CD1c-positive myeloid dendritic cell (primary cell): ENCODE results near the gene OAF.
"Not testable (repeated sequence)": the region's sequence is repeated elsewhere in the genome, so short reads cannot be mapped to it uniquely, and the experiment has no call there.

Source experiments
- DNase-seq: peaks from one replicate; pipeline ENCODE4 v3.0.0-alpha.2; 2016; ENCODE audit errors: extremely low spot score

Gene OAF

DNA sequence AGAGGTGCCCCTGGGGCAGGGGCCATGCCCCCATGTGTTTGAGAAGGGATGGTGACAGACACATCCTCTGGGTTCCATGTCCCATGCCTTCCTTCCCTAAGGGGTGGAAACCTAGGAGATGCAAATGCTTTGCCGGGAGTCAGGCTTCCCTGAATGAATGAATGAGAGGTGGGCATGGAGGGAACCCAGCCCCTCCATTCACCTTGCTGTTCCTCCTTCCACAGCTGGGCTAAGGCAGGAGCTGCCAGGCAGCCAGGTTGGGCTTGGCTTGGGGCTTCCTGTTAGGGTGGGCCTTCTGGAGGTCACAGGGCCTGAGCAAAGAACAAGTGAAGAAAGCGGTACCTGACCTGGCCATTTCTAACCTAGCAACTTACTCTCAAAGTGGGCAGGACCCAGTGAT is 30.0 kb downstream of the OAF start:
- DNase-seq, result no peak

DNA sequence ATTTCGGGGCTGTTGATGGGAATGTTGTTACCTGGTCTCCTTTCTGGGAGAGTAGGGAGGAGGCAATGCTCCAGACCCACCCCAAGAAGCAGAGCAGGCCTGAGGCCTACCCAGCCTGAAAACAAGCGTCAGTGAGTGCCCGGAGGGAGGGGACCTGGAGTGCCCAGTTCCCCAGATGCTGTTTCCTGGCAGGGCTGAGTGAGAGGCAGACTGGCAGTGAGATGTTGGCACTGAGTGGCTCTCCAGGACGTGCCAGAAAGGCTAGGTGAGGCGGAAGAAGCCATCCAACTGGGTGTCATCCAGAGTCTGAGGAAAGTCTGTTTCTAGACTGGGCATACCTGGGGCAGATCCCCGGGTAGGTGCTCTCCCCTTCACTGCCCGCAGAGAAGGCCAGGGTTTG is 30.4 kb downstream of the OAF start:
- no peak for DNase-seq

DNA sequence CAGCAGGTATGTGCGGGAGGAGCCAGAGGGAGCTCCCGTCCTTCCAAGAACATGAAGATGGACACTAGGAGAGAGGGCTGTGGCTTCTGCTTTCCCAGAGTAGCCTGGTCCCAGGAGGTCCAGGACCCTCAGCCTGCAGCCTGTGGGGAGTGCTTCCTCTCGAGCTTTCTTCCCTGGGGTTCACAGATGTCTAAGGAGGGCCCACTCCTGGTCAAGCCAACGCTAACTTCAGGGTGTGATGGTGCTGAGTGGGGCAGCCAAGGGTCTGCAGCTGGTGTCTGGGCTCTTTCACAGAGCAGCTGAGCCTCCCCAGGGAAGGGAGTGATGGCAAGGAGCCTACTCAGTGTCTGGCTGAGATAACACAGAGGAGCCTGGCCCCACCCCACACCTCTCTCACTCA is 32.4 kb downstream of the OAF start:
- no peak for DNase-seq

DNA sequence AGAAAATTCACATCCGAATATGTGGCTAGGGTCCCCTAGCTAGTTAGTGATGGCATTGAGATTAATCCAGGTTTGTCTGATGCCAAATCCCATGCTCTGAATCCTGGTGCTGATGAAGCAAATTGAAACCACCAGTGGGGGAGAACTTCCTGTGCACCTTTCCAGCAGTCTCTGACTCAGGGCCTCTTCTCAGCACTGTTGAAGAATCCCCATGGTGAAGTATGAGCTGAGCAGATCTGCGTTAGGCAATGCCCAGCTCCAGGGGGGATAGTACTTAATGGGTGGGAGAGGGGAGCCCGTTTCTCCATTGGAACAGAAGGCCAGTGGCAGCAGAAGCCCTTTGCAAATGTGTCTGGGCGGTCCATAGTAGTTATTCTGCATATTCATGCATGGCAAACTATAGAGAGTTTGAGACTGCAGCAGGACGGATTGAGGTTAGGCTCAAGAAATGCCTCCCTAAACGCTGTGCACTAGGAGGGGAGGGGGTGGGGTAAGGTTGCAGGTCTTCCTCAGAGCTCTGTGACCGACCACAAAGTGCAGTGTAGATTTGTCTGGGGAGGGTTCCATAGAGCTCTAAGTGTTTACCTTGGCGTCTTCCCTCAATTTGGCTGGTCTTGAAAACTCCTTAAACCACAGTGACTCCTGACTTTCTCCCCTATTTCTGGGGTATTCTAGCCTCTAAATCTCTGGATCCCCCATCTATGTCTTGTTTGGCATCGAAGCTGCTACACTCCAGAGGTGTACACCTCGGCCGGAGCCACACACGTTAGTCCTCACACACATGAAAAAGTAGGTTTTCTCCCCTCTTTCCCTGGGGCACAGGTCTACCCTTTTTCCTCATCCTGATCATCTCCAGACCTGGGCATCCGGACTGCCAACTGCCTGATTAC is 33.9 kb downstream of the OAF start:
- no peak for DNase-seq

DNA sequence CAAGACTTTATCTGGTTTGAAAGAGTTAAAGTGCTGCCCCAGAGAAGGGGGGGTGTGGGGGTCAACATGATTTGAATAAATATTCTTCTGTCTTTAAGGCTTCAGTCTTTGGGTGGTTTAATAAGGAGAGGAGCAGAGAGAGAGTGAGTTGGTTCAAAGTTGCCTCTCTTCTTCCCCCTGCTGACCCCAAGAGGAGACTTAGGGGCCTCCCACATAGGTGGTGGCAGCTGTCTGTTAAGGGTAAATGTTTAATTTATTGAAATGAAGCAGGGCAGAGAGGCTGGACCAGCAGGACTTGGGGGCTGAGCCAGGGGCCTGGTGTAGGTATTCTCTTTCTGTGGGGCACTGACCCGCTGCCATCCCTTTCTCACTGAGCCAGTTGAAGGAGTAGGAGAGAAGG is 34.6 kb downstream of the OAF start:
- no peak for DNase-seq

DNA sequence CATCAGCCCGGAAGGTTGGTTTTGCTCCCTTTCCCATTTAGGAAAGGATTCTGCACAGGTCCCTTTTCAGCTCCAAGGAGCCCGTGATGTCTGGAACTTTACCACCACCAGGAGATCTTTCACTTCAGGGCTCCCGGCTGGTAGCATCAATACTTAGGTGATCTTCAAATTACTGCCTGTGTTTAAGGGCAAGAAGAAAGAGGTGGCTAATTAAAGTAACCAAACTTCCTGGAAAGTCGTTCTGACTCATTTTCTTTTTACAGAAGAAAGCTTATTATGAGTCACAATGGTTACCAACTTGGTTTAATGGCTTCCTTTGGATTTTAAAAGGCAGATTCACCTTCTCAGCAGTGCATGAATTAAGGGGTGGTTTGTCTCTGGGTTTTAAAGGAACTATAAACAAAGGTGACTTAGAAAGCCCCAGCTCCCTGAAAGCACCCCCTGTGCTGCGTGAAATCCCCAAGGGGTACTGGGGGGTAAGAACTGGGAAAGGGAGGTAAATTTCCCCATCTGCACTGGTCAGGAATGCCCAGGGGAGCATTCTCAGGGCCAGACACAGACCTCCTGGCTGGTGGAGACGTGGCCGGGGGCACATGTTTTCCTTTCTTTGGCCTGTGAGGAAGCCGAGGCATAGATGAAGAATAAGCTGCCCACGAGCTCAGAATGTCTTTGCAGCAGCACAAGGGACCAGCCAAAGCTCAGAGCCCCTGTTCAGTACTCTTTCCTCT is 37.9 kb downstream of the OAF start:
- DNase-seq, result peak; percentile 43

DNA sequence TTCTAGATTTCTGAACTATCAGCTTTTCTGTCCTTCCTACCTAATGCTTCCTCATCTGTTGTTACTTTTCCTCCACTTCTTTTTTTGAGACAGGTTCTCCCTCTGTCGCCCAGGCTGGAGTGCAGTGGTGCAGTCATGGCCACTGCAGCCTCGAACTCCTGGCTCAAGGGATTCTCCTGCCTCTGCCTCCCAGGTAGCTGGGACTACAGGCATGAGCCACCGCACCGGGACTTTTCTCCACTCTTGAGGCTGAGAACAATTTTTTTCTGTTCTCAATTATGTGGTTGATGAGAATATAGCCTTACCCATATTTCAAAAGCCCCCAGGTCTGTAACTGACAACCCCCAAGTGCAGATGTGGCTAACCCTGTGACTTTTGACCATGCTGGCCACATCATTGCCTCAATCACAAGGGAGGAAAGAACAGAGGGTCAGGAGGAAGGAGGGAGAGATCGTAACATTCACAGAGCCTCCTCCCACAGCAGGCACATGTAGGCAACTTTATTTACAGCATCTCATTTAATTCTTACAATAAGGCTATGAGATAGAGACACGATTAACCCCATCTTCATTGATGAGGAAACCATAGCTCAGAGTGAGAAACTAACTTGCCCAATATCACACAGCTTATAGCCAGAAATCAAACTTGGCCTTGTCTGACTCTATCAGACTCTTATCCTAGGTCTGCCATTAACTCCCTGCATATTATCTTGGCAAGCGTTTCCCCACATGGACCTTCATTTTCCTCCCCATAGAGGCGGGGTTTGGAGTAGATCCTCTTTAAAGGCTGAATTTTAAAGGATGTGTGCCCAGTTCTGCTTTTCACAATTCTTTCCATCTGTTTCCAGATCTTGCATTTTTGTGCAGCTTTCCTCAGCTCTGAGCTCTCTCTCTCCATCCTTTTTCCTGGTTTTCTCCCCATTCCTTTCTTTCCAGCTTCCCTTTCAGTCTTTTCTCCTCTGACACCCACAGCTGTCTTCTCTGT is 38.7 kb downstream of the OAF start:
- DNase-seq, result no peak

DNA sequence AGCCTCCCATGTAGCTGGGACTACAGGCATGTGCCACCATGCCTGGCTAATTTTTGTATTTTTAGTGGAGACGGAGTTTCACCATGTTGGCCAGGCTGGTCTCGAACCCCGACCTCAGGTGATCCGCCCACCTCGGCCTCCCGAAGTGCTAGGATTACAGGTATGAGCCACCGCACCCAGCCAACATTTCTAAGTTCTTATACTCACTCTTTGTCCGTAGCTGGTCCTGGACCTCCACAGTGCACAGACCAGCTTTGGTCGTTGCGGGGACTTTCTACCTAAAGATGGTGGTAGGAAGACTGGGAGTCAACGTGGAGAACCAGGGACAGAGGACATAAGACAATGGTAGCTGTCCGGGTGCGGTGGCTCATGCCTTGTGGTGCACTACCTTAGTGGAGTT is 42.5 kb downstream of the OAF start:
- DNase-seq, result not testable (repeated sequence)

DNA sequence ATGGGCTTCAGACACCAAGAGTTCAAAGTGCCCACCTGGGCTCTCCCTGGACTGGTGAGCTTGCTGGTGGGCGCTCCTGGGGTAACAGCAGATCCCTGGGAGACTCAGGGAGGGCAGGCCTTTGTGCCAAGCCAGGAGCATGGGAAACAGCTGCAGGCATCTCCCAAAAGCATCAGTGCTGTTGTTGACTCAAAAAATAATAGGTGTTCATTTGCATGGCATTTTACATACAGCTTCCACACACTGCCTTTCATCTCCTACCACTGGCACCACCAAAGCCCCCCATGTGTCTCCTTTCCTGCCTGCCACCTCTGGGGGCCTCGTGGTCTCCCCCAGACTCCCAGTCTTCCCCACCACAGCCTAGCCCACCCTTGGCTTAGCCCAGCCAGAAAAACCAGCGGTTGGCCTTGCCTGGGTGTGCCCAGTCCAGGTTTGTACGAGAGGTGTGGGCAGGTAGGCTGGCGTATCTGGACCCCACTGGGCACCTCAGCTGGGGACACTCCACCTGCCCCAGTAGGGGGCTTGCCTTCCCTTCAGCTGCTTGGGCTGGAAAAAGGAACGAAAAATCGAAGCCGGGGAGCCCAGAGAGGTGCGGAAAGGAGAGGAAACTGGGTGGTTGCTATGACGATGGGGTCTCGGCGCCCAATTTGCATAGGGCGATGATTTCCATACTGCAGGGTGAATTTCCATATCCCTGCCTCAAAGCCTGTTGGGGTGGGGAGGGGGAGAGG is 44.1 kb downstream of the OAF start:
- no peak for DNase-seq

DNA sequence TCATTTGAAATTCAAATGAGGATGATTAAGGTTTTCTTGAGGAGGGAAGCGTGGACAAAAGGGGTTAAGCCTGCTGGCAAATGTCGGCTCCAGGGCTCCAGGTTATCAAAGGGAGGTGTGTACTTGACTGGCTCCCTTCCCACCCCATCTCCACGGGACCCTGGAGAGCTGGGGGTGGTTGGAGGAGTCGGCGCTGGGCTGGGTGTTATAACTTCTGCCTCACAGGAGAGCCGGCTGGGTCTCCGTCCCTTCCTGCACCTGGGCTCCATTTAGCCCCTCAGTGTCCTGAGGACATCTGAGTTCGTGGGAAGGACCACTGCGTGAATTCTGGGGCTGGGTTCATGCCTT is 44.7 kb downstream of the OAF start:
- no peak for DNase-seq

DNA sequence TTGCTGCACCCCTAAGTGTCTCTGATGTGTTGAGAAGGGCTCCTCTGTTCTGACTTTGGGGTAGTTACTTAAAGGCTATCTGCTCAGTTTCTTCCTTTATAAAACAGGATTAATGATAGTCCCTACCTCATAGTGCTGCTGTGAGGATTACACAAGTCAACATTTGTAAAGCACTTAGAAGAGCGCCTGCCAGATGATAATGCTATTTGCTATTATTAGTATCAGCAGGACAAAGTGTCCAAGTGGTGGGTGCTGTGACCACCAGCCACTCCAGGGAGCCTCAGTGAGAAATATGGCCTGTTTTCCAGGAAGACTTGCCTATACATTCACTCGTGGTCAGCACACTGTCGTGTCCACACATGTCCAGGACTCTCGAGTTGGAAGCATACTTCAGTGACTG is 45.3 kb downstream of the OAF start:
- DNase-seq, result no peak

DNA sequence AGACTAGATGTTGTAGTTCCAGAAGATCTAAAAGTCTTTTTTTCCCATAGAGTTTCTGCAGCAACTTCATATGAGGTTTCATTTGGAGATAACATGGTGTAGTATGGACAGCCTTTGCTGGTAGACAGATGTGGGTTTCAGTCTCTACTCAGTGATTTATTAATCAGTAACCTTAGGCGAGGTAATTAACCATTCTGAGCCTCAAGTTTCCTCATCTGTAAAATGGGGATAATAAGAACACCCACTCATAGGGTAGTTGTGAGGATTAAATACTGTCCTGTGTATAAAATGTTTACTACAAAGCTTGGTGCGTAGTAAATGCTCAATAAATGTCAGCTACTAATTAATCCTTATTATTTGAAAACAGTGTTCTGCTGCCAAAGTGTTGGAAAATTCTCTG is 45.9 kb downstream of the OAF start:
- DNase-seq, result no peak

DNA sequence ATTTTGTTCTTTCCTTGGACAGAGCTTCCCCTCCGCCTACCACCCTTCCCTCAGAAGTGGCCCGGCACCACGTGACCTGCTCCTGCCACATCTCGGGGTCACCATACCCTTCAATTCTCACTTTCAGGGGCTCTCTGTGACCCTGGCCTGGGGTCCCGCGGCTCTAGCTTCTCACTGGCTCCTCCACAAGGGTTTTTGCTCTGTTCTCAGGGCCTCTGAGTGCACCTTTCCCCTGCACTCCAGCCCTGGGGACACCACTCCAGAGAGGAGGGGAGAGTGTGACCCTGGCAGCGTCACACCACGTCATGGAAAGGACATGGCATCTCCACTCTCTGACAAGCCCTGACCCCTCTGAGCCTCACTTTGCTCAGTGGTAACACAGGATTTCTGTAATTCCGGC is 46.5 kb downstream of the OAF start:
- no peak for DNase-seq

DNA sequence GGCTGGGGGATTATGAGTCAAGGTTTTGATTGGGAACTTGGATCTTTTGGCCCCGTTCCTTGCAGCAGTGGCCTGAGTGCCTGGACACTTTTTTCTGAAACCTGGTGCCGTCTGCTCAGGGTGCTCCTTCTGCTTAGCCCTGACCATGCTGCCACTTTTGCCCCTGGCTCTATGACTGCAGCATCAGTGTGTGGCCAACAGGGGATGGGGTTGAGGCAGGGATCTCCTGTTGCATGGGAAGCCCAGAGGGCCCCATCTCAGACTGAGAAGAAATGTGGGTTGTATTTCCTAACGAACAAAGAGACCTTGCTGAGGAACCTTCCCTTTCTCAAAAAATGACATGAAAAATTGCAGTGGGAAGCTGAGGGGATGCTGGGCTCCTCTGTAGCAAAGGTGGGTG is 47.8 kb downstream of the OAF start:
- DNase-seq, result no peak

DNA sequence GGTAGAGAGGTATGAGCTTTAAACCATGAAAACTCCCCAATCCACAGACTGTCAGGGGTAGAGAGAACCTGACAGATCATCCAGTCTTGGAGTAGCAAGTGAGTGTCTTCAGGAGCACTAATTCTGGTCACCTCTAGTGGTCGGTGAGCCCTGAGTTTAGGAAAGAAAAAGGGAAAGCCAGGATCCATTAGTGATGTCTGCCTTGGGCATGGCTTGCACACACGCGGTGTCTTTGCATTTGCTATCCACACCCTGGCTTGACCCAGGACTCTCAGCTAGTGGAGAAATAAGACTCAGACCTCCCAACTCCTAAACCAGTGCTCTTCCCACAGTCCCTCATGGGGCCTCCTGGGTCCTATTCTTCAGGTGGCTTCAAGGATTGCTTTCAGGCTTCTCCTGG is 48.4 kb downstream of the OAF start:
- DNase-seq, result no peak

DNA sequence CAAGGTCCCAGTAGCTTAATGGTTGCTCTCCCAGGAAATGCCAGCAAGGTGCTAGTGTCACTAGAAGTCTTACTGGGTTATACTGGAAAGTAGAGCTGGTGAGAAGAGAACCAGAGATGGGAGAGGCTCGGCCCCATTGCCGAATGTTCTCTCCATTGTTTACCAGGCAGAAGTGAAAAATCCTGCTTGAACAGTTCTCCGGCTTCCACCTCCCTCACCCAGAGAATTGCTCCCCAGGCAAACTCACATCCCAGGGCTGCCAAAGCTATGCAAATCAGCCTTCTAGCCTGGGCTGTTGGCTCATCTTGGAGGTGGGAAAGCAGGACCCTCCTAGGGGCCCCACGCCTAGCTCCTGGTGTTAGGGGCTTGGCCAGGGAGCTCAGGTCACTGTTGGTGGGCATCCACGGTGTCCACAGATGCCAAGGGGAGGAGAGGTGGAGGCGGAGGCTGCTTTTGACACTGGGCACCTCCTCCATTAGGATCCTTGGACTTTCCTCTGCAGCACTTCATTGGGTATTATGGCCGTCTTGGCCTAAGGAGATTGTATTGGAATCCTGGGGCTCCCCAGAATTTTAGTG is 49.2 kb downstream of the OAF start:
- DNase-seq, result no peak

DNA sequence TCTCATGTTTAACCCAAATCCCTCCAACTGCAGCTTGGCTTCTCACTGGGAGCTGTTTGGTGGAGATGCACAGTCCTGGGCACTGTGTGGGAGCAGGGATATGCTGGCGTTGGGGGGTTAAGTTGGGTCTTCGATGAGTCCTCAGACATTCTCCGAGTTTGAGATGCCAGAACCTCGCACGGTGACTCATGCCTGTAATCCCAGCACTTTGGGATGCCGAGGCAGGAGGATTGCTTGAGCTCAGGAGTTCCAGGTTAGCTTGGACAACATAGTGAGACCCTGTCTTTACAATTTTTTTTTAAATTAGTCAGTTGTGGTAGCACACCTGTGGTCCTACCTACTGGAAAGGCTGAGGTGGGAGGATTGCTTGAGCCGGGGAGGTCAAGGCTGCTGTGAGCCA is 49.8 kb downstream of the OAF start:
- no peak for DNase-seq

DNA sequence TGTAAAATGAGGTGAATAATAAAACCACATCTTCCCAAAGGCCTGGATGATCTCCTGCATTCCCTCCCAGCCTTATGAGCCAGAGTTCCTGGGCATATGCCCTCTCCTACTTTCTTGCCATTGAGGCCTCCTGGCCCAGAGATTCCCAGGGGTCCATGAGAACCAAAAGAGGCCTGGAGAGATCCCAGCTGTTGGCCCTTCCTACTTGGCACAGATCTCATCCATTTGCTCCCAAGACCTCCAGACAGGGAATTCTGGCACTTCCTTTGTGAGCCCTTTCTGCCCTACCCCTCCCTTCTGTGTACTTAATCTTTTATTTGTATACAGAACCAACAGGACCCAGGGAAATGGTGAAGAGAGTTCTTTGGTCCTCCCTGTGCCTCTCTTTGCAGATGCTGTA is 50.5 kb downstream of the OAF start:
- DNase-seq, result no peak

DNA sequence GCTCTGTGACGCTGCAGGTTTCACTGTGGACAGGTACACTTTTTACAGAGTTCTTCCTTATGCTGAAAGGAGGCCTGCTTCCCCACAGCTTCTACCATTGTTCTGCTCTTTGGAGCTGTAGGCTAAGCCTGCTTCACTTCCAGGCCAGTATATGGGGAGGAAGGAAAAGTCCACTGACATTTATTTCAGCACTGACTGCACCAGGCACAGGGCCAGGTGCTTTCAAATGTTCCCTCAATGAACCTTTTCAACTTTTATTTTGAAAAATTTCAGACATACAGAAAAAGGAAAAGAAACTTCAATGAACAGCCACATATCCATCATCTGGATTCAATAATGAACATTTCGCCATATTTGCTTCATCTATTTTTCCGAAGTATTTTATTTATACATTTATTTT is 51.1 kb downstream of the OAF start:
- DNase-seq, result no peak

DNA sequence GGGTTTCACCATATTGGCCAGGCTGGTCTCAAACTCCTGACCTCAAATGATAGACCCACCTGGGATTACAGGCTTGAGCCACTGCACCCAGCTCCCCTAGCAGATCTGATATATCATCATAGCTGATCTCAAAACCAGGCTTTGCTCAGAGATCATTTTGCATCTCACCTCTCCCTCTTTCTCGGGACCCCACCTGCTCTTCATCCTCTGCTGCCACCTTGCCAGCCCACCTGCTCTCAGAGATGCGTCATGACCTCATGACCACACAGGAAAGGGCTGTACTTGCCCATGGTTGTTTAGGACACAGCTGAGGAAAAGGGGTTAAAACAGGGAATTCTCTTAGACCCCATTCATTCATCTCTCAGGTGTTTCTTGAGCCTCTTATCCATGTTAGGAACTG is 56.5 kb downstream of the OAF start:
- DNase-seq, result no peak

DNA sequence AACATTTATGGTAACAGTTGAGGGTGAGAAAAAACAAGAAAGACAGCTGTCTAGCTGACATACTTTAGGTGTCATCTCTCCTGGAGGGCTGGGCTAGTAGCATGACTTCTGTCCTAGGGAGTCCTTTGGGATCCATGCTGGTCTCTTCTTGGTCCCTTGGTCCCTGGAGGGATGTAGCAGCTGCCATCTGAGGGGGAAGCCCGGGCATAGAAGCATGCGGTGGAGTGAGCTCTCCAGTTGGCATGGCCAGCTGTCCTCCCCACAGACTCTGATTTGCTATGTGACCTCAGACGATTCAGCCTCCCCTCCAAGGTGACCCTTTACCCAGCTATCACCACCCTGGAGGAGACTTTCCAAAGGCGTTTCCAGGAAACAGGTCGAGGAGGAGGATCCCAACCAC is 57.9 kb downstream of the OAF start:
- no peak for DNase-seq
